ENCODE data around the gene CARHSP1.

- TF ChIP-seq CTCF (IDR thresholded peaks at IDR 0.05) (no peak), POLR2A (IDR thresholded peaks at IDR 0.05) (no peak)
Observed at GRCh38 chr16:8853150-8853549, 15.7 kb downstream of the CARHSP1 start.
